Heart right ventricle (tissue), 16 donors: ENCODE results near the gene NPR3. TPM values are rescaled to one million over a fixed set of nuclear protein-coding genes. Genes with fewer than 3 reads are reported as not detected.
A peak's percentile ranks its signal among the peaks of the same experiment; 100 is the strongest.

Source experiments
- ATAC-seq, 8 donors: fragments of 200-7000 bp; cut with Tn5 transposase; one replicate each; pipeline ENCODE4 v1.9.1; 2020; ENCODE audit warnings: mild to moderate bottlenecking in 8 of 8, moderate library complexity in 8 of 8, moderate number of reproducible peaks in 1 of 8
- DNase-seq, 2 donors: peaks; one replicate each; pipeline ENCODE4 v3.0.0-alpha.2; 2020
- H3K27ac ChIP-seq, 10 donors: fragments of 200-600 bp; sonication (generic) in 2 of 10; one replicate each; pipeline versions ENCODE4 v1.5.0 to v1.8.0; 2020 to 2022; ENCODE audit warnings: mild to moderate bottlenecking in 3 of 10
- H3K27me3 ChIP-seq, 7 donors: fragments of 200-600 bp; one replicate each; pipeline ENCODE4 v1.8.0; 2021 to 2022; ENCODE audit warnings: mild to moderate bottlenecking in 2 of 7
- H3K36me3 ChIP-seq, 9 donors: fragments of 200-600 bp; sonication (generic) in 1 of 9; one replicate each; pipeline versions ENCODE4 v1.5.0 to v1.8.0; 2020 to 2022; ENCODE audit warnings: mild to moderate bottlenecking in 2 of 9
- H3K4me1 ChIP-seq, 9 donors: fragments of 200-600 bp; sonication (generic) in 1 of 9; one replicate each; pipeline versions ENCODE4 v1.5.0 to v1.8.0; 2020 to 2022; ENCODE audit warnings: mild to moderate bottlenecking in 4 of 9
- H3K4me3 ChIP-seq, 10 donors: fragments of 200-600 bp; sonication (generic) in 2 of 10; one replicate each; pipeline versions ENCODE4 v1.5.0 to v1.8.0; 2020 to 2022; ENCODE audit warnings: mild to moderate bottlenecking in 7 of 10, moderate library complexity in 2 of 10
- H3K9me3 ChIP-seq, 11 donors: fragments of 200-600 bp in 10 of 11; sonication (generic) in 2 of 11; one replicate each; pipeline versions ENCODE4 v1.5.0 to v1.8.0; 2013 to 2022; ENCODE audit warnings: mild to moderate bottlenecking in 2 of 11, control low read depth in 1 of 11, moderate library complexity in 1 of 11
- WGBS, 2 donors: extraction: QIAGEN DNeasy Blood & Tissue Kit; methylation state at CpG; one replicate each; pipeline ENCODE4 v1.1.7; 2013; ENCODE audit warnings: inconsistent platforms in 1 of 2; 5-methylcytosine and 5-hydroxymethylcytosine counted together
- intact Hi-C, 10 donors: fragments of 100-400 bp; cut with DNase I; formaldehyde crosslinking; loops; one replicate each; pipeline versions ENCODE4 v1.11.1 to v1.14.2; 2022
- polyA plus RNA-seq, 2 donors: library from polyadenylated mRNA; stranded (reverse); fragments of 200-250 nt; gene quantifications; one replicate each; pipeline ENCODE4 v1.2.3, GENCODE V29; 2013
- total RNA-seq, 10 donors: library from RNA; stranded (reverse); fragmentation: NEBNext Ultra II Directional in 3 of 10; extraction: Animal tissue kit (Norgen Biotek cat#: 25700) in 3 of 10; gene quantifications; one replicate each; pipeline versions ENCODE4 v1.2.1 to v1.2.4, GENCODE V29; 2021 to 2023
- TF ChIP-seq, protein P1 (sequence below), 9 donors: fragments of 200-600 bp; sonication (generic) in 2 of 9; IDR thresholded peaks; one replicate each; pipeline versions ENCODE4 v1.5.0 to v1.8.0; 2021 to 2022; ENCODE audit warnings: antibody characterized with exemption in 9 of 9, mild to moderate bottlenecking in 5 of 9, moderate library complexity in 1 of 9
- donor health status: Arrhythmogenic right ventricular cardiomyopathy.
- donor health status: ischemic (EF 13 %, LVEDD 7.1; RV severe dilation, severe dysfunction).
- donor health status: healthy with polysubstance abuse.
- donor health status: DM: no; HTN: yes; CAD: no.
- donor health status: DM: no; HTN: no; CAD: no.
- donor health status: ischemic (EF 25% LVEDD 6.9; RV normal size, moderate dysfunction).
- donor health status: ischemic (EF 25% LVEDD 5.7; RV mildly dilated, moderate dysfunction).
- donor health status: healthy.
- donor health status: DM: yes; HTN: yes; CAD: no.
- donor health status: Ischemic cardiomyopathy.
- donor health status: ischemic (EF 35%, LVEDD 5.7; RV mildly dilated, moderate dysfunction).
- donor health status: nonischemic (EF 11% LVEDD 7.7; RV severe dilation, severe dysfunction).
- donor health status: DM: yes; HTN: yes; CAD: no.
- donor health status: PGD.
- donor health status: ischemic (EF 29% LVEDD 5.4; RV normal size, mild dysfunction).
- donor health status: nonischemic (EF 23%, LVEDD 6.1; RV moderate dilation, normal function).

The NPR3 gene
- total and polyA plus RNA-seq, 12 donors = 6.0 to 135 (median 32.3) TPM

- ATAC-seq (peak in 2 of 8 donors; percentile 24 to 50), DNase-seq (peak; percentile 29 to 30)
- WGBS, 2 donors = 67 to 79% methylated on average over 9 of the region's 9 CpGs
- no peak overlapping the region for H3K27ac ChIP-seq
- no peaks in the 10 kb centered on the region for H3K9me3 ChIP-seq
- intact Hi-C loops = no loop called here
- H3K4me3 ChIP-seq = no peak overlapping the region
- TF ChIP-seq, protein P1, sequence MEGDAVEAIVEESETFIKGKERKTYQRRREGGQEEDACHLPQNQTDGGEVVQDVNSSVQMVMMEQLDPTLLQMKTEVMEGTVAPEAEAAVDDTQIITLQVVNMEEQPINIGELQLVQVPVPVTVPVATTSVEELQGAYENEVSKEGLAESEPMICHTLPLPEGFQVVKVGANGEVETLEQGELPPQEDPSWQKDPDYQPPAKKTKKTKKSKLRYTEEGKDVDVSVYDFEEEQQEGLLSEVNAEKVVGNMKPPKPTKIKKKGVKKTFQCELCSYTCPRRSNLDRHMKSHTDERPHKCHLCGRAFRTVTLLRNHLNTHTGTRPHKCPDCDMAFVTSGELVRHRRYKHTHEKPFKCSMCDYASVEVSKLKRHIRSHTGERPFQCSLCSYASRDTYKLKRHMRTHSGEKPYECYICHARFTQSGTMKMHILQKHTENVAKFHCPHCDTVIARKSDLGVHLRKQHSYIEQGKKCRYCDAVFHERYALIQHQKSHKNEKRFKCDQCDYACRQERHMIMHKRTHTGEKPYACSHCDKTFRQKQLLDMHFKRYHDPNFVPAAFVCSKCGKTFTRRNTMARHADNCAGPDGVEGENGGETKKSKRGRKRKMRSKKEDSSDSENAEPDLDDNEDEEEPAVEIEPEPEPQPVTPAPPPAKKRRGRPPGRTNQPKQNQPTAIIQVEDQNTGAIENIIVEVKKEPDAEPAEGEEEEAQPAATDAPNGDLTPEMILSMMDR (IDR thresholded peaks at IDR 0.05) = no peak
- peaks cover 0 to 13% (median 0%) of the 10 kb centered on the region in 9 donors for H3K36me3 ChIP-seq
- H3K4me1 ChIP-seq = peaks cover 0 to 14% (median 0%) of the 10 kb centered on the region in 9 donors
- no peaks in the 10 kb centered on the region for H3K27me3 ChIP-seq
These were observed 59.9 kb downstream of the NPR3 start for GRCh38 chr5:32771037-32771436.

DNA sequence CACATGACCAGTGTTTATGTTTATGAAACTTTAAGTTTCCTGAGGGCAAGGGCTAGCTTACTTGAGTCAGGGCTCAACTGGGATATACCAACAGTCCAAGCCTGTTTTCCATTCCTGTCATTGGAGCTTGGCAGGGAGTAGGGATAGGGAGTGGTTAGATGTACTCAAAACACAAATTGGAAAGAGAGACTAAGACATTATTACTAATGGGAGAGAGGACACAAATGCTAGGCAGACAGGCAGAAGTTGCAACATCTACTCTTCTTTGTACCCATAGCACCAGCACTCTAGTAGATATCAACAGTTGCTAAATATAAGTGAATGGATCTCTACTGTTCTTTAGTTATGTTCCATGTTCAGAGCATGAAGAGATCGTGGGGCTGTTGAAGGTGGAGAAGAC lies 62.8 kb downstream of the NPR3 start:
- Histone ChIP-seq H3K4me3 (no peak overlapping the region), H3K27ac (no peak overlapping the region), H3K9me3 (no peaks in the 10 kb centered on the region), H3K4me1 (peaks cover 0 to 14% (median 0%) of the 10 kb centered on the region in 9 donors), H3K27me3 (no peaks in the 10 kb centered on the region), H3K36me3 (peaks cover 0 to 22% (median 0%) of the 10 kb centered on the region in 9 donors)
- DNase-seq (no peak), ATAC-seq (peak in 3 of 8 donors; percentile 41 to 67 (median 57))
- WGBS, 2 donors = 74 to 84% methylated on average over 1 of the region's 1 CpG
- TF ChIP-seq, protein P1 (IDR thresholded peaks at IDR 0.05) = no peak
- intact Hi-C loops = no loop called here

GRCh38 chr5:32776200-32776599 lies 65.1 kb downstream of the NPR3 start:
- no peak overlapping the region for H3K4me3 ChIP-seq
- no peak for DNase-seq
- no peak for ATAC-seq
- peaks cover 0 to 20% (median 0%) of the 10 kb centered on the region in 9 donors for H3K4me1 ChIP-seq
- no peak overlapping the region for H3K27ac ChIP-seq
- no peaks in the 10 kb centered on the region for H3K9me3 ChIP-seq
- TF ChIP-seq, protein P1 (IDR thresholded peaks at IDR 0.05) = no peak
- no peaks in the 10 kb centered on the region for H3K27me3 ChIP-seq
- peaks cover 0 to 28% (median 0%) of the 10 kb centered on the region in 9 donors for H3K36me3 ChIP-seq
- intact Hi-C loops = no loop called here

DNA sequence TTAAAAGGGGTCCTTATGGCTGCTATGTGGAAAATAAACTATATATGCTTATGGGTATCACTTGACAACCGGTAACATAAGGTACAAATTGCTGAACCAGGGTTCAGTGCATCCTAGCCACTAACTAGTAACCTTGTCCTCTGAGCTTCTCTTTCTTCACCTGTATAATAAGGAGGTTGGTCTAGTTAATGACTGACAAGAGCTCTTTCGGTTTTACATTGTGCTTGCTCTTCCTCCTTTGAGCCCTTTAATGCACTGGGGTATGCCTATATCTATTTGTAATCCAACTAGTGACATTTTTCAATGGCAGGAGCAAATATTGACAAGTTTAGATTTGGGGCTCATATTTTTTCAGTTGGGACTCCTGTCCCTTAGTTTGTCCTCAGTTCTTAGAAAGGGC lies 66.1 kb downstream of the NPR3 start:
- H3K9me3 ChIP-seq = no peaks in the 10 kb centered on the region
- no peaks in the 10 kb centered on the region for H3K27me3 ChIP-seq
- H3K4me3 ChIP-seq = no peak overlapping the region
- WGBS, 2 donors = 88 to 92% methylated on average over 2 of the region's 2 CpGs
- ATAC-seq (no peak), DNase-seq (no peak)
- peaks cover 0 to 15% (median 0%) of the 10 kb centered on the region in 9 donors for H3K4me1 ChIP-seq
- intact Hi-C loops = no loop called here
- no peak overlapping the region for H3K27ac ChIP-seq
- H3K36me3 ChIP-seq = peaks cover 0 to 39% (median 0%) of the 10 kb centered on the region in 9 donors
- TF ChIP-seq, protein P1 (IDR thresholded peaks at IDR 0.05) = no peak
